NCI-H1694 treated with DMSO at 0.1 percent for 48 hours (cell line): ENCODE data around the gene GRK5.

Experiments used
- DNase-seq: peaks from one replicate; lab custom pipeline; 2025; lab: John Stamatoyannopoulos, UW

The GRK5 gene

DNA sequence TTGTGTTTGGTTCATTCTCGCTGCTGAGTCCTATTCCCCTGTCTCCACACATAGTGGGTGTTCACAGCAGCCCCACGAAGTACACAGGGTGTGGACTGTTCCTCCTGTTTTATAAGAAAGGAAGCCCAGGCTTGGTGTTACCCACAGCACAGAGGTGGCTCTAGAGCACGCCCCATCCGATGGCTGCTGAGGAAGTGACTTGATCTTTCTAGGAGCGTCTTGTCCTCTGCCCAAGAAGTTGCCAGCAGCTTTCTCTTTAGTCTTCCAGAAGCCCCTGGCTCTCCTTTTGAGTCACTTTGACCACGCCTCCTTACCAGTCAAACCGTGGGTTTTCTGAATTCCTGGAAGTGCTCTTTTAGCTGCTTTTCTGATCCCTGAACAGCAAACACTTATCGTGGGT is 94.0 kb downstream of the GRK5 start:
- DNase-seq, result no peak

DNA sequence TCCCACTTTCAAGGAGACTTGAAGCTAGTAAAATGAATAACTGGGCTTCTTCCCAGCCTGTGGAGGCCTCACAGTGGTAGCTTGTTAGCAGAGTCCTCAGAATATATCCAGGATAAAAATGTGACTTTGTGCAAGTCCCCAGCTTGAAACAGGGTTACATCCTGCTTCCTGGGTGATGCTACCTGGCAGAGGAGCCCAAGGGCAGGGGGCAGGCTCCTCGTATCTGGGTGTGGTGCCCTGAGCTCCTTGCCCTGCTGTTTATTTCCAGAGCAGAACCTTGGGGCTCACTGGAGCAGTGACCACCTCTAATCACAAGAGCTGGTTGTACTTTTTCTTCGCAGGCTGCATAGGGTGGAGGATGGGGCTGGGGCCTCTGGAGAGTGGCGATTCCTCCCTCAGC is 94.8 kb downstream of the GRK5 start:
- DNase-seq, result no peak

DNA sequence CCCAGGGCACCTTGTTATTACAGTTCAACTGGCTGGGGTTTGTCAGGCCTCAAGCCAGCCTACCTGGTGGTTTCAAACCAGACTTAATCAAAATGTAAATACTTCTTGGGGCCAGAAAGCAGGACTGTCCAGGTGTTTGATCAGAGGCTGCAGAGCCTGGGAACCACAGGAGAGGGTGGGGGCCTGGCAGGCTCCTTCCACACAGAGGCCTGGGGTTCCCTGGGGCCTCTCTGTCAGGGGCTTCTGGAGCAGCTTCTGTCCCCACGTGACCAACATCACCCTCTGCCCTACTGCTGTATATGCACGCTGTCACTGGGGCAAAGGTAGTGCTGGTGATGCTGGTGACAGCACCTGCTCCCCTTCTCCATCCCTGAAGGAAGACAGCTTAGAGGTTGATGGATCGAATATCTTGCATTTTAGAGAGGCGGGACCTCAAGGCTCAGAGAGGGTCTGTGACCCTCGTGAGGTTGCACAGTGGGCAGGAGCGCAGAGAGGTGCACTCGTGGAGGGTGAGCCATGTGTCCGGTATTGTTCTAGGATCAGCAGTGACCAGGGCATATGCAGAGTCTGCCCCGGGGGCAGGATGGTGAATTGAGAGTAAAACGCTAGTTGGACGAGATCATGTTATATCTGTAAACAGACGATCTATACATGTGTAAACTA is 95.4 kb downstream of the GRK5 start:
- DNase-seq, result no peak

DNA sequence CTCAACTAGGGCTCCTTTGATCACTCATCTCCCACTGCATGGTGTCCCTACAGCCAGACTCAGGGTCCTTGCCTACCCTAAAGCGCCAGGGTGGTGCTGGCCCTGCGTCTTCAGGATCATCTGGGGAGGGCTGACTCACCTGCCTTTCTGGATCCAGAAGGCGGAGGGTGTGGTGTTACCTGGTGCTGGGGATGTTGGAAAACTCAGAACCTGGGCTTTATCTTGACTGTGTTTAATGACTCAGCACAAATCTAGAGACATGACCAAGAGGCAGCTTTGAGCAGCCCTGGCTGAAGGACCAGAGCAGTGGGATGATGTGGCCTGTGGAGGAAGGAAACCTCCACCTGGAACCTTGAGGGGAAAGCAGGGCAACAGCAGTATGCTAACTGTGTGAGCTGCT is 96.5 kb downstream of the GRK5 start:
- no peak for DNase-seq

DNA sequence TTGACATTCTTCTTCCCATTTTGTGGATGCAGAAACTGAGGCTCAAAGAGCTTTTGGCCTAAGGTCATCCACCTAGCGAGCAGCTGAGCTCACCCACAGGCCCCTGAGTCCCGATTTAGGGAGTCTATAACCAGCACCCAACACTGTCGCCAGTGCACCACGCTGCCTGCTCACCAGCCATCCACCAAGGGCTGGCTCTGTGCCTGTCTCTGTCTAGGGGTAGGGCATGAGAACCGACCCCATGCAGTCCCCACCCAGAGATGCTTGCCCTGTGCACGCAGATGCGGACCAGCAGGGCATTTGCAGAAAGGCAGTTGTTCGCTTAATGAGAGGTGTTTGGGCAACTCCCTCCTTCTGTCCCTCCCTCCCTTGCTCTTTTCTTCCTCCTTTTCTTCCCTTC is 97.2 kb downstream of the GRK5 start:
- DNase-seq, result no peak

- DNase-seq, result peak; percentile 54
These were observed 98.6 kb downstream of the GRK5 start for GRCh38 chr10:119305860-119306513.

DNA sequence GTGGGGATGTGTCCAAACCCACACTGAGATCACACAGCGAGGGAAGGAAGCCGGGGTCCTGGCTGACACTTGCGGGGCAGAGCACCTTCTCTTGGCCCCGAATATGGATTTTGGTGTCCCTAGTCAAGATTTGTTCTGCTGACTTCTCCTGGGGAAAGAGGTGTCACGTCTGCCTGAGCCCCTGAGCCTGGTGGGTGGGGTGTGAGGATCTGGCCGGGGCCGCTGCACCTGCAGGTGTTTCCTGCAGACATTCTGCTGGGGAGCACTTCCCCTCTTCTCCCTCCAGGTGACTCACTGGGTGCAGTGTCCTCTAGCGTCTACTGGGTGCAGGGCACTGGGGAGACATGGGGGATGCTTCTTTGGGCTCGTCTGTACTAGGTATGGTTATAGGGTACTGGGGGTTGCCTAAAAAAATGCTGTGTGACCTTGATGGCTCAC is 99.2 kb downstream of the GRK5 start:
- no peak for DNase-seq

GRCh38 chr10:119306986-119307392 is 99.6 kb downstream of the GRK5 start:
- no peak for DNase-seq

DNA sequence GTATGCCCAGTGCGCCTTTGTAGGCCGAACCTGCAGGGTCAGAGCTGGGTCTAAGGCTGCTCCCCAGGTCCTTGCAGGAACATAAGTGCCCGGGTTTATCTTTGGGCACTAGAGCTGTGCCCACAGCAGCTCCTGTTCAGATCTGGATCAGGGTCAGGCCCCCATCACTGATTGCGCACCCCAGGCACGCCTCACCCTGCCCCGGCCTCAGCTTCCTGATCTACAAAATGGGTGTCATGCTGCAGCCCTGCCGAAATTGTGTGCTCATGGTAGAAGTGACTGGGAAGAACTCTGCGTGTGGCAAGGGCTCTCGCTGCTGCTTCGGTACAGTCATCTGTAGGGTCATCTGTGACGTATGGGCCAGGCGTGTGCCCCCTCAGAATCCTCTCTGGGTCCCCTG is 100.7 kb downstream of the GRK5 start:
- DNase-seq, result no peak

GRCh38 chr10:119308551-119309422 is 101.4 kb downstream of the GRK5 start:
- no peak for DNase-seq

- no peak for DNase-seq
These were observed 102.0 kb downstream of the GRK5 start for GRCh38 chr10:119309423-119309770.

- no peak for DNase-seq
These were observed 103.4 kb downstream of the GRK5 start for GRCh38 chr10:119310806-119311205.

DNA sequence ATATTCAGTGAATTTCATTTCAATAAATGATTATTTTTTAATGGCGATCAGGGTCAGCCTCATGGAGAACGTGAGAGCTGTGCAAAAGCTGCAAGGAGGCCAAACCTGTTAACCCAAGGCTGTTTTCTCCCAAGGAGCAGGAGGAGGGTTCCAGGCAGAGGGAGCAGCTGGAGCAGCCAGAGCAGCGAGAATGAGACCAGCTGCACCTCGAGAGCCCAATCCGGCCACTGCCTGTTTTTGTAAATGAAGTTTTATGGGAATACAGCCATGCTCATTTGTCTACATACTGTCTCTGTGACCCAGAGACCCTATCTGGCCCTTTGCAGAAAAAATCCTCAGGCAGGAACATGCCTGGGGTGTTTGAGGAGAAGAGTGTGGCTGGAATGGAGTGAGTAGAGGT is 104.9 kb downstream of the GRK5 start:
- DNase-seq, result no peak

DNA sequence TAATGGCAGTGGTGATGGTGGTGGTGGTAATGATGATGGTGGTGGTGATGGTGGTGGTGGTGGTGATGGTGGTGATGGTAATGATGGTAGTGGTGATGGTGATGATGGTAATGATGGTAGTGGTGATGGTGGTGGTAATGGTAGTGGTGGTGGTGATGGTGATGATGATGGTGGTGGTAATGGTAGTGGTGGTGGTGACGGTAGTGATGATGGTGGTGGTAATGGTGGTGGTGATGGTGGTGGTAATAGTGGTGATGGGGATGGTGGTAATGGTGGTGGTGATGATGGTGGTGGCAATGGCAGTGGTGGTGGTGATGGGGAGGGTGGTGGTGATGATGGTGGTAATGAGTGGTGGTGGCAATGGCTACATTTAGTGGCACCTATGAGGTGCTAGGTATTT is 105.7 kb downstream of the GRK5 start:
- no peak for DNase-seq

DNA sequence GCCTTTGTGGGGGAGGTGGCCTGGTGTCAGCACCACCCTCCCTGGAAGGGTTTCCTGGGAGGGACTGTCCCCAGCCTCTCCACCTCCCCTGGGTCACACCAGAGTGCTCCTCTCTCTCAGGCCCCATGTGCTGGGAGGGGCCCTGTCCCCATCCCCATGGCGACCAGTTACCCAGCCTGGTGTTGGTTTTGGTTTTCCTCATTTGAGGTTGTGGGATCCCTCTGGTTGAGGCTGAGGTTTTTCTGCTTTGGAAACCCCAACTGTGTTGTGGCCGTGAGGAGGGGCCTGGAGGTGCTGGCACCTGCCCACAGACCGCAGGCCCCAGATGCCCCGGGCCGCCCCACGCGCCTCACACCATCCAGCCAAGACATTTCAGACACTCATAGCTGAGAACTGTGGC is 106.3 kb downstream of the GRK5 start:
- DNase-seq, result no peak

DNA sequence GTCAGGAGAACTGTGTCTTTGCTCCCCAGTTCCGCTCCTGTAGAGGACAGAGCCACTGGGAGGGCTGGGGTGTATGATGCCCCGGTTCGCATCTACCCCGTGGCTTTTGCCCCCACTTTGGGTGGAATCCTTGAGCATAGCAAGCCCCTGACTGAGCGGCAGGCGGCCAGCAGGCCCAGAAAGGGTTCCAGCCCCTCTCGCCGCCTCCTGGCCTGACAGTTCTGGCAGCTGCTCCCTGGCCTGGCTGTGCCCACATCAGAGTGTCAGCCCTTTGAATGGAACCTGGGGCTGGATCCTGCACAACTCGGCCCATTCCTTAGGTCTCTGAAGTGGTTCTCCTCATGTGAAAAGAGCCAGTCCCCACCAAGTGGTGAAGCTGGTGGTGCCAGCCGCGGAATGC is 106.7 kb downstream of the GRK5 start:
- no peak for DNase-seq

DNA sequence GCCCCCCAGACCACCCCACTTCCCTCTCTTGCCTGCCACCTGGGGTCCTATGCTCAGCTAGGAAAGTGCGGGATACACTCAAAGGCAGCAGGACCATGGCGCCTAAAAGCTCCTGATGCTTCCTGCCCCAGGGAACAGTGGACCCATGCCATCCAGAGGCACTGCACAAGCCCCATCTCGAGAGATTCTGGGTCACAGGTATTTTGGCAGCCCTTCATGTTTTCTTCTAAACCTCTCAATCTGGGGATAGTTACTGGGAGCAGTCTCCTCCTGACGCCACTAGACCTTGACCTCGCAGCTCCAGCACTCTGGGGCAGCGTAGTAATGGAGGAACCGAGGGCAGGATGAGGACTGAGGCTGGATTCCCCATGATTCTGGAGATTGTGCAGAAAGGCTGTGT is 107.1 kb downstream of the GRK5 start:
- DNase-seq, result no peak

GRCh38 chr10:119315128-119316001 is 108.0 kb downstream of the GRK5 start:
- no peak for DNase-seq

- DNase-seq, result no peak
These were observed 108.6 kb downstream of the GRK5 start for GRCh38 chr10:119316002-119316358.

DNA sequence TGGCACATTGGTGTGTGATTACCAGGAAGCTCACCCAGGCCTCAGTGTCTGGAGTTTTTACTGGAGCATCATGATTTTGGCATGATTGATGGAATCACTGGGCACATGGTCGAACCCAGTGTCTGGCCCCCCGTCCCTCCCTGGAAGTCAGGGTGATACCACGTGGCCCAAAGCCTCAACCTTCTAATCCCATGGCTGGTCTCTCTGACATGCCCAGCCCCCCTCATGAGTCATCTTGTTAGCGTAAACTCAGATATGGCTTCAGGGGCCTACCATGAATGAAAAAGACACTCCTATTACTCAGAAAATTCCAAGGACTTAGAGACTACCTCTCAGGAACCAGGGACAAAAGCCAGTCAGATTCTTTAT is 109.3 kb downstream of the GRK5 start:
- no peak for DNase-seq

DNA sequence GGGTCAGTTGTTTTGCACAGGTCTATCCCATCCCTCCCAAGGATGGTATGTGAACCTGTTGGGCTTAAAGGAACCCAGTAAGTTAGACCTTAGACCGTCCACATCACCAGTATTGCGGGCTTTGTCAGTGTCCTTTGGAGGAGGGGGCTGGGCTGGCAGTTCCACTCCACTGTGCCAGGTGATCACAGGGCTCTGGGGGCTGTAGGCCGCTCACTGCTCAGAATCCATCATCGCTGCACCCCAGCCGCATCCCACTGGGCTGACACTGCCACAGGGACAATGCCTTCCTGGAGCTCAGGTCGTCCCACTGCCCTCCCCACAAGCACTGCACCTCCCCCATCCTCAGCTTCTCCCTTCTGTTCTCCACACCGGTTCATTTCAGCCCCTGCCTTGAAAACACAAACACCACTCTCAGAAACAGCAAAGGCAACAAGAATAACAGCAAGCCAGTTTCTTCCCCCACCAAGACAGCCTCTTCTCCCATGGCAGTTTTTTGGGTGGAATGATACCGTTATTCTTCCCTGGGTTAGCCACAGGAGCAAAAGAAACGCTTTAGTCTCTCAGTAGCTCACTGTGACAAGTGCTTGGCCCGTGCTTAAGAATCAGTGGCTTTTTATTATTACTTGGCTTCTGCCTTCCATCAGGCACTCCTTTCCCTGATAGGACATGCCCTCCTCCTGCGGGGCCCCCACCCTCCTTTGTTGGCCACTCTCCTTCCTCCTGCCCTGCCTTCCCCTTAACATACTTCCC is 111.2 kb downstream of the GRK5 start:
- no peak for DNase-seq
